Heart left ventricle (tissue), 16 donors: ENCODE measurements around the gene RXRA. TPM values are rescaled to one million over a fixed set of nuclear protein-coding genes. Genes with fewer than 3 reads are reported as not detected.

Source experiments
- ATAC-seq, 4 donors: fragments of 200-7000 bp; cut with Tn5 transposase; one replicate each; pipeline ENCODE4 v1.9.1; 2020 to 2022; ENCODE audit warnings: moderate library complexity in 4 of 4, mild to moderate bottlenecking in 3 of 4, moderate number of reproducible peaks in 1 of 4
- DNase-seq, 5 donors: peaks; one replicate each; pipeline ENCODE4 v3.0.0-alpha.2; 2020
- H3K27ac ChIP-seq, 12 donors: fragments of 200-600 bp; sonication (generic) in 4 of 12; one replicate each; pipeline versions ENCODE4 v1.5.0 to v1.8.0; 2016 to 2022; ENCODE audit warnings: mild to moderate bottlenecking in 2 of 12
- H3K27me3 ChIP-seq, 9 donors: fragments of 200-600 bp; sonication (generic) in 2 of 9; one replicate each; pipeline versions ENCODE4 v1.5.1 to v1.8.0; 2016 to 2022; ENCODE audit warnings: mild to moderate bottlenecking in 3 of 9
- H3K36me3 ChIP-seq, 9 donors: fragments of 200-600 bp; sonication (generic) in 2 of 9; one replicate each; pipeline versions ENCODE4 v1.5.0 to v1.8.0; 2018 to 2022; ENCODE audit warnings: mild to moderate bottlenecking in 2 of 9
- H3K4me1 ChIP-seq, 12 donors: fragments of 200-600 bp; sonication (generic) in 4 of 12; one replicate each; pipeline versions ENCODE4 v1.5.0 to v1.8.0; 2016 to 2022; ENCODE audit warnings: mild to moderate bottlenecking in 3 of 12
- H3K4me3 ChIP-seq, 12 donors: fragments of 200-600 bp; sonication (generic) in 4 of 12; one replicate each; pipeline versions ENCODE4 v1.5.0 to v1.8.0; 2017 to 2022; ENCODE audit warnings: mild to moderate bottlenecking in 9 of 12, moderate library complexity in 4 of 12
- H3K9me3 ChIP-seq, 12 donors: fragments of 200-600 bp; sonication (generic) in 4 of 12; one replicate each; pipeline versions ENCODE4 v1.5.0 to v1.8.0; 2016 to 2022; ENCODE audit warnings: mild to moderate bottlenecking in 1 of 12
- CTCF ChIP-seq, 12 donors: fragments of 200-600 bp; sonication (generic) in 4 of 12; IDR thresholded peaks; one replicate each; pipeline versions ENCODE4 v1.5.0 to v1.8.0; 2018 to 2022; ENCODE audit warnings: antibody characterized with exemption in 12 of 12, mild to moderate bottlenecking in 5 of 12
- POLR2A ChIP-seq, 2 donors: fragments of 450-650 bp; IDR thresholded peaks; one replicate each; pipeline ENCODE4 v1.6.1; 2017; ENCODE audit warnings: antibody characterized with exemption in 2 of 2, mild to moderate bottlenecking in 2 of 2, moderate library complexity in 2 of 2
- WGBS, 4 donors: extraction: QIAGEN DNeasy Blood & Tissue Kit in 2 of 4; methylation state at CpG; one replicate each; pipeline versions ENCODE4 v1.1.5 to v1.1.7; 2013 to 2018; 5-methylcytosine and 5-hydroxymethylcytosine counted together
- intact Hi-C, 10 donors: fragments of 100-400 bp; cut with DNase I; formaldehyde crosslinking; loops; one replicate each; pipeline versions ENCODE4 v1.11.1 to v1.14.2; 2022
- polyA plus RNA-seq, 2 donors: library from polyadenylated mRNA; stranded (reverse); fragments of 200-250 nt; gene quantifications; one replicate each; pipeline ENCODE4 v1.2.3, GENCODE V29; 2013
- total RNA-seq, 9 donors: library from RNA; depleted of rRNA in 2 of 9; stranded (reverse); fragments of >200 nt in 2 of 9; fragmentation: NEBNext Ultra II Directional in 3 of 9; extraction: Animal tissue kit (Norgen Biotek cat#: 25700) in 3 of 9; gene quantifications; one replicate each; pipeline versions ENCODE4 v1.1.0 to v1.2.4, GENCODE V29; 2016 to 2023
- donor health status: ischemic (EF 13 %, LVEDD 7.1; RV severe dilation, severe dysfunction).
- donor health status: healthy with polysubstance abuse.
- donor health status: DM: no; HTN: yes; CAD: no.
- donor health status: DM: no; HTN: no; CAD: no.
- donor health status: ischemic (EF 25% LVEDD 6.9; RV normal size, moderate dysfunction).
- donor health status: ischemic (EF 25% LVEDD 5.7; RV mildly dilated, moderate dysfunction).
- donor health status: healthy.
- donor health status: DM: yes; HTN: yes; CAD: no.
- donor health status: ischemic (EF 35%, LVEDD 5.7; RV mildly dilated, moderate dysfunction).
- donor health status: nonischemic (EF 11% LVEDD 7.7; RV severe dilation, severe dysfunction).
- donor health status: DM: yes; HTN: yes; CAD: no.
- donor health status: PGD.
- donor health status: ischemic (EF 29% LVEDD 5.4; RV normal size, mild dysfunction).
- donor health status: nonischemic (EF 23%, LVEDD 6.1; RV moderate dilation, normal function).

RXRA gene
- total and polyA plus RNA-seq, 11 donors = 45.5 to 87.9 (median 54.9) TPM

- peak overlapping the region in 1 of 12 donors; percentile 87 for H3K27ac ChIP-seq
- H3K4me3 ChIP-seq = no peak overlapping the region
- H3K4me1 ChIP-seq = peaks cover 24 to 100% (median 94%) of the 10 kb centered on the region in 12 donors
- H3K9me3 ChIP-seq = no peaks in the 10 kb centered on the region
- ATAC-seq (no peak), DNase-seq (no peak)
- intact Hi-C loops = loop anchor here in 1 of 10 donors (10.0 kb wide), 1 partner anchor 54 kb away; no protein-coding TSS in a partner anchor
- H3K36me3 ChIP-seq = no peaks in the 10 kb centered on the region
- TF ChIP-seq POLR2A (IDR thresholded peaks at IDR 0.05) (no peak), CTCF (IDR thresholded peaks at IDR 0.05) (no peak)
- 74 to 84% (median 80%) methylated on average over 15 of the region's 15 CpGs for WGBS, 4 donors
- no peaks in the 10 kb centered on the region for H3K27me3 ChIP-seq
These were observed 62.1 kb downstream of the RXRA start for GRCh38 chr9:134388289-134388808.

- no peak for DNase-seq
- H3K4me3 ChIP-seq = no peak overlapping the region
- no peaks in the 10 kb centered on the region for H3K9me3 ChIP-seq
- WGBS, 4 donors = 75 to 84% (median 79%) methylated on average over 16 to 17 of the region's 17 CpGs
- no peaks in the 10 kb centered on the region for H3K27me3 ChIP-seq
- no peak overlapping the region for H3K27ac ChIP-seq
- no peak for TF ChIP-seq CTCF (IDR thresholded peaks at IDR 0.05)
- no peak for TF ChIP-seq POLR2A (IDR thresholded peaks at IDR 0.05)
- no peak for ATAC-seq
- peaks cover 24 to 99% (median 89%) of the 10 kb centered on the region in 12 donors for H3K4me1 ChIP-seq
- intact Hi-C loops = loop anchor here in 1 of 10 donors (10.0 kb wide), 1 partner anchor 54 kb away; no protein-coding TSS in a partner anchor
- H3K36me3 ChIP-seq = no peaks in the 10 kb centered on the region
These were observed 62.7 kb downstream of the RXRA start for GRCh38 chr9:134388976-134389375.

- H3K27ac ChIP-seq = no peak overlapping the region
These were observed 63.4 kb downstream of the RXRA start for GRCh38 chr9:134389642-134390041.

GRCh38 chr9:134390537-134390936 lies 64.3 kb downstream of the RXRA start:
- Histone ChIP-seq H3K4me1 (peaks cover 23 to 98% (median 88%) of the 10 kb centered on the region in 12 donors), H3K9me3 (no peaks in the 10 kb centered on the region), H3K4me3 (peak overlapping the region in 1 of 12 donors; percentile 30), H3K27me3 (no peaks in the 10 kb centered on the region), H3K36me3 (no peaks in the 10 kb centered on the region), H3K27ac (peak overlapping the region in 1 of 12 donors; percentile 82)
- 80 to 93% (median 89%) methylated on average over 7 to 17 of the region's 17 CpGs for WGBS, 4 donors
- intact Hi-C loops = no loop called here
- ATAC-seq = no peak
- no peak for DNase-seq
- TF ChIP-seq CTCF (IDR thresholded peaks at IDR 0.05) = no peak
- no peak for TF ChIP-seq POLR2A (IDR thresholded peaks at IDR 0.05)

More at GRCh38 chr9:134389642-134390041, 63.4 kb downstream of the RXRA start:
- Histone ChIP-seq H3K4me1 (peaks cover 21 to 98% (median 88%) of the 10 kb centered on the region in 12 donors), H3K27me3 (no peaks in the 10 kb centered on the region), H3K36me3 (no peaks in the 10 kb centered on the region), H3K9me3 (no peaks in the 10 kb centered on the region), H3K4me3 (no peak overlapping the region)
- DNase-seq (no peak), ATAC-seq (no peak)
- 49 to 69% (median 52%) methylated on average over 10 to 13 of the region's 13 CpGs for whole genome bisulfite sequencing, 4 donors
- intact Hi-C loops = loop anchor here in 1 of 10 donors (10.0 kb wide), 1 partner anchor 55 kb away; no protein-coding TSS in a partner anchor
- TF ChIP-seq POLR2A (IDR thresholded peaks at IDR 0.05) = no peak
- TF ChIP-seq CTCF (IDR thresholded peaks at IDR 0.05) = no peak
